ENCODE measurements around the gene TIMM23.

Gene TIMM23

GRCh38 chr10:46018453-46019176 lies 46.3 kb downstream of the TIMM23 start:
- no peak overlapping the region for H3K4me3 ChIP-seq (ENCODE audit: low read depth, low read length)
- ChIA-PET CTCF (interaction anchor here (2.6 to 6.7 kb wide), 2 partner anchors 9 to 11 kb away, joined by 15 to 57 read pairs; partner anchors contain the start of gene NCOA4), POLR2A (no interaction called here)
- TF ChIP-seq CTCF (IDR thresholded peaks at IDR 0.05; ENCODE audit: insufficient read depth, low read length, missing control alignments), result no peak
- DNase-seq (ENCODE audit: low read depth, low spot score), result no peak

DNA sequence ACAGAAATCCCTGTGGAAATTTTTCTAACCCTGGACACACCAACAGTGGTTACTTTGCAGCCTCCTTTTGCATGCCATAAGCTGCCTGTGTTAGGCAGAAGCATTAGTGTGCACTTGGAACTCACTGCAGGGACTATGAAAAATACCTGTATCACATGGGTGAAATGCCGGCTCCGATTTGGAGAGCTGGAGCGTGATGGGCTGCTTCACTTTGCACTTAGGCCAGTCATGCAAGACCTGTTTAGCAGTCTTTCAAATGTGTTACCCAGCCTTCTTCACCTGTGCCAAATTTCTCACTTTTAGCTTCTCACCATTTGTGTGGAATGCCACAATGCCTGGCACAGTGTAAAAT lies 46.9 kb downstream of the TIMM23 start:
- ChIA-PET CTCF (interaction anchor here (0.7 to 6.7 kb wide), 3 partner anchors 8 to 13 kb away, joined by 3 to 57 read pairs (median 15); partner anchors contain the start of gene NCOA4), POLR2A (no interaction called here)
- no peak overlapping the region for H3K4me3 ChIP-seq (ENCODE audit: low read depth, low read length)
- no peak for DNase-seq (ENCODE audit: low read depth, low spot score)
- TF ChIP-seq CTCF (IDR thresholded peaks at IDR 0.05; ENCODE audit: insufficient read depth, low read length, missing control alignments), result no peak

GRCh38 chr10:46019569-46020343 lies 47.5 kb downstream of the TIMM23 start:
- no peak for DNase-seq (ENCODE audit: low read depth, low spot score)
- no peak overlapping the region for H3K4me3 ChIP-seq (ENCODE audit: low read depth, low read length)
- POLR2A ChIA-PET, result no interaction called here
- TF ChIP-seq CTCF (IDR thresholded peaks at IDR 0.05; ENCODE audit: insufficient read depth, low read length, missing control alignments), result no peak
- CTCF ChIA-PET, result interaction anchor here (0.7 to 6.7 kb wide), 2 partner anchors 8 to 13 kb away, joined by 3 to 57 read pairs; partner anchors contain the start of gene NCOA4

DNA sequence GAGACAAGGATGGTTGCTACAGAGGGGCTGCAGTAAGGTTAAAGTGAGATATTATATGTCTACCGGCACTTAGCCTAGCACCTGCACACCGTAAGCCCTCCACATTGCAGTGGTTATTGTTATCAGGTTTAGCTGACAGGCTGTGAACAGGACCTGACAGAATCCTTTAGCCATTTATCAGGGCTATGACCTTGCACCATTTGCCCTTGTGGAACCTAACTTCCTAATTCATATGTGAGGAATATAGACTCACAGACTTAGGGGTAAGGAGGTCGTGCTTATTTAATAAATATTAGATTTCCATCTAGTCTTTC lies 48.0 kb downstream of the TIMM23 start:
- H3K4me3 ChIP-seq (ENCODE audit: low read depth, low read length), result no peak overlapping the region
- TF ChIP-seq CTCF (IDR thresholded peaks at IDR 0.05; ENCODE audit: insufficient read depth, low read length, missing control alignments), result no peak
- ChIA-PET POLR2A (no interaction called here), CTCF (interaction anchor here (1.1 to 6.7 kb wide), 2 partner anchors 7 to 9 kb away, joined by 4 to 57 read pairs; partner anchors contain the start of gene NCOA4)
- DNase-seq (ENCODE audit: low read depth, low spot score), result no peak

GRCh38 chr10:46022978-46023702 lies 50.9 kb downstream of the TIMM23 start:
- peak overlapping the region; percentile 81 for H3K4me3 ChIP-seq (ENCODE audit: low read depth, low read length)
- ChIA-PET CTCF (interaction anchor here (1.1 to 1.4 kb wide), 2 partner anchors 11 to 17 kb away, joined by 4 to 6 read pairs; no protein-coding TSS in a partner anchor), POLR2A (no interaction called here)
- no peak for DNase-seq (ENCODE audit: low read depth, low spot score)
- peak; percentile 42 for TF ChIP-seq CTCF (IDR thresholded peaks at IDR 0.05; ENCODE audit: insufficient read depth, low read length, missing control alignments)
